Common myeloid progenitor, CD34-positive (primary cell): ENCODE results near the gene LRP1B.
"Not testable (repeated sequence)": the region's sequence is repeated elsewhere in the genome, so short reads cannot be mapped to it uniquely, and the experiment has no call there.

ENCODE experiments used
- CTCF ChIA-PET: fragments of 350-600 bp; sonication (Branson Sonifier 250); formaldehyde crosslinking; loops from one replicate; lab custom pipeline; 2021; ENCODE audit warnings: antibody characterized with exemption; lab: Charles Lee
- POLR2A ChIA-PET: fragments of 350-600 bp; sonication (Branson Sonifier 250); formaldehyde crosslinking; loops from one replicate; lab custom pipeline; 2021; ENCODE audit warnings: antibody characterized with exemption; lab: Charles Lee
- DNase-seq, 3 donors: peaks; one replicate each; pipeline versions ENCODE4 v3.0.0 to v3.0.0-alpha.2; 2013
- H3K27ac ChIP-seq, 2 experiments: 1 replicate in 1 of 2; 2 replicates in 1 of 2; pipeline ENCODE4 v1.7.0; 2013; ENCODE audit warnings: inconsistent platforms in 2 of 2, low read length in 2 of 2, mild to moderate bottlenecking in 2 of 2, low read depth in 1 of 2, moderate library complexity in 1 of 2; ENCODE audit not compliant: severe bottlenecking in 2 of 2, insufficient read depth in 1 of 2, poor library complexity in 1 of 2
- H3K27me3 ChIP-seq, 5 experiments: replicated peaks in 2 of 5; 1 replicate in 3 of 5; 2 replicates in 2 of 5; pipeline versions ENCODE4 v1.6.1 to v1.7.0; 2013; ENCODE audit warnings: low read length in 4 of 5, mild to moderate bottlenecking in 2 of 5, moderate library complexity in 2 of 5, inconsistent platforms in 1 of 5; ENCODE audit not compliant: insufficient read depth in 5 of 5, control insufficient read depth in 4 of 5
- H3K36me3 ChIP-seq, 4 experiments: 1 replicate in 2 of 4; 2 replicates in 2 of 4; pipeline versions ENCODE4 v1.6.1 to v1.7.0; 2013; ENCODE audit warnings: low read length in 3 of 4, control low read depth in 1 of 4, mild to moderate bottlenecking in 1 of 4; ENCODE audit not compliant: control insufficient read depth in 4 of 4, insufficient read depth in 4 of 4
- H3K4me1 ChIP-seq, 4 experiments: 1 replicate in 3 of 4; 2 replicates in 1 of 4; pipeline versions ENCODE4 v1.6.1 to v1.7.1; 2013; ENCODE audit warnings: low read length in 3 of 4, mild to moderate bottlenecking in 3 of 4, control low read depth in 1 of 4, inconsistent platforms in 1 of 4, moderate library complexity in 1 of 4; ENCODE audit not compliant: control insufficient read depth in 4 of 4, insufficient read depth in 4 of 4; ENCODE audit errors: control extremely low read depth in 1 of 4
- H3K4me3 ChIP-seq, 7 experiments: 1 replicate in 4 of 7; 2 replicates in 3 of 7; pipeline versions ENCODE4 v1.5.1 to v1.7.0; 2013; ENCODE audit warnings: mild to moderate bottlenecking in 7 of 7, low read length in 6 of 7, moderate library complexity in 6 of 7, inconsistent platforms in 2 of 7, low read depth in 2 of 7, control low read depth in 1 of 7; ENCODE audit not compliant: insufficient read depth in 4 of 7, control insufficient read depth in 1 of 7; ENCODE audit errors: extremely low read depth in 1 of 7
- H3K9me3 ChIP-seq, 5 experiments: 1 replicate in 4 of 5; 2 replicates in 1 of 5; pipeline versions ENCODE4 v1.6.1 to v1.7.1; 2013; ENCODE audit warnings: low read length in 4 of 5, mild to moderate bottlenecking in 2 of 5, inconsistent platforms in 1 of 5, low read depth in 1 of 5, moderate library complexity in 1 of 5; ENCODE audit not compliant: control insufficient read depth in 4 of 5, insufficient read depth in 2 of 5; ENCODE audit errors: control extremely low read depth in 1 of 5
- WGBS: methylation state at CpG from one replicate; pipeline ENCODE4 v1.1.5; 2013; ENCODE audit not compliant: insufficient coverage; 5-methylcytosine and 5-hydroxymethylcytosine counted together

The LRP1B gene

DNA sequence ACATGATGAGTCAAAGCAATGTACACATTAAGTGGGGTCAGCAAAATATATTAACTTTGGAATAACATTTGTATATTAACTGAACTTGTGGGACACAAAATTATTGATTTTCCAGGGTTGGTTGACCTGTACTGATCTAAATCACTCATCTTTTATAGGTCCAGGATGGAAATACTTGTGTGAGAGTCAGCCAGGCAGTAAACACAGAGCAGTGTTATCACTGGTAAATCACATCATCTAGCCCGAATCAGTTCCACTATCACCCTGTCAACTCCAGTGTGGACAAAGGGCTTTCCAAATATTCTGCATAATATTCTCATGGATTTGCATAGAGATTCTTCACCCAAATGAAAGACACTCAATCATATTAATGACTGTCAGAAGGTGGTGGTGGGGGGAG, 295.7 kb downstream of the LRP1B start:
- Histone ChIP-seq H3K4me1 (no peaks in the 10 kb centered on the region), H3K9me3 (no peaks in the 10 kb centered on the region), H3K36me3 (no peaks in the 10 kb centered on the region), H3K27ac (no peak overlapping the region), H3K4me3 (no peak overlapping the region), H3K27me3 (no peaks in the 10 kb centered on the region)
- WGBS = 100% methylated on average over 1 of the region's 1 CpG
- ChIA-PET POLR2A (no interaction called here), CTCF (no interaction called here)
- DNase-seq = no peak

DNA sequence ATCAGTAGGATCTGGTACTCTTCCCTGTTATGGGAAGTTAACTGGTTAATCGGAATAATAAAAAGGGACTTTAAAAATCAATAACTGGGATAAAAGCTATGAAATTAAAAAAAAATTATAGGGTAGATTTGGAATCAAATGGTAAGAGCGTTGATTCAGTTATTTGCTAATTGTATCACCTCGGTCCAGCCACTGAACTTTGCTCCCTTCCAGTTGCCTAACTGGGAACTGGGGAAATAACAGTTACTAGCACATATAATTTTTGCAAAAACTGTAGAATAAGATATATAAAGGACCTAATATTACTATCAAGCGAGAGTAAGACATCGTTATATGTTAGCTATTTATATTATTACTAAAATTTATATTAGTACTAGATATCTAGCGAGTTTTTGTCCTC, 302.1 kb downstream of the LRP1B start:
- H3K4me1 ChIP-seq = no peaks in the 10 kb centered on the region
- POLR2A ChIA-PET = no interaction called here
- no peak overlapping the region for H3K27ac ChIP-seq
- no peaks in the 10 kb centered on the region for H3K27me3 ChIP-seq
- H3K36me3 ChIP-seq = no peaks in the 10 kb centered on the region
- 100% methylated on average over 2 of the region's 6 CpGs for WGBS
- CTCF ChIA-PET = no interaction called here
- no peak overlapping the region for H3K4me3 ChIP-seq
- H3K9me3 ChIP-seq = no peaks in the 10 kb centered on the region
- DNase-seq = no peak

DNA sequence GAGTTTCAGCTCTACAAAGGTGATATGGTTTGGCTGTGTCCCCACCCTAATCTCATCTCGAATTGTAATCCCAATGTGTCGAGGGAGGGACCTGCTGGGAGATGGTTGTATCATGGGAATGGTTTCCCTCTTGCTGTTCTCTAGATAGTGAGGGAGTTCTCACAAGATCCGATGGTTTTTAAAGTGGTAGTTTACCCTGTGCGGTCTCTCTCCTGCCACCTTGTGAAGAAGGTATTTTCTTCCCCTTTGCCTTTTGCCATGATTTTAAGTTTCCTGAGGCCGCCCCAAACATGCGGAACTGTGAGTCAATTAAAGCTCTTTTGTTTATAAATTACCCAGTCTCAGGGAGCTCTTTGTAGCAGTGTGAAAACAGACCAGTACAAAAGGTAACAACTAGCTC, 306.0 kb downstream of the LRP1B start:
- H3K36me3 ChIP-seq = no peaks in the 10 kb centered on the region
- POLR2A ChIA-PET = no interaction called here
- H3K9me3 ChIP-seq = no peaks in the 10 kb centered on the region
- no peaks in the 10 kb centered on the region for H3K27me3 ChIP-seq
- no peak for DNase-seq
- CTCF ChIA-PET = no interaction called here
- H3K4me3 ChIP-seq = no peak overlapping the region
- no peaks in the 10 kb centered on the region for H3K4me1 ChIP-seq
- WGBS = 88% methylated on average over 3 of the region's 6 CpGs
- no peak overlapping the region for H3K27ac ChIP-seq

DNA sequence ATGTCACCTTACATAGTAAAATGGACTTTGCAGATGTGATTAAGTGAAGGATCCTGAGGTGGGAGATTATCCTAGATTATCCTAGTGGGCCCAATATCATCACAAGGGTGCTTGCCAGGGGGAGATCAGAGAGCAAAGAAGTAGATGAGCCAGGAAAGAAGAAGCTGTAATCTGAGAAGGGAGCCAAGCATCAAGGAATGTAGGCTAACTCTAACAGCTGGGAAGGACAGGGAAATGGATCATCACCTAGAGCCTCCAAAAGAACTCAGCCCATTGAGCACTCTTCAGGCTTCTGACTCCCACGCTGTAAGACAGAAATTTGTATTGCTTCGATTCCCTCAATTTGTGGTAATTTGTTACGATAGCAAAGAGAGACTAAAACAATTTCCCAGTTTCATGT, 309.9 kb downstream of the LRP1B start:
- CTCF ChIA-PET = no interaction called here
- WGBS = 96% methylated on average over 3 of the region's 3 CpGs

DNA sequence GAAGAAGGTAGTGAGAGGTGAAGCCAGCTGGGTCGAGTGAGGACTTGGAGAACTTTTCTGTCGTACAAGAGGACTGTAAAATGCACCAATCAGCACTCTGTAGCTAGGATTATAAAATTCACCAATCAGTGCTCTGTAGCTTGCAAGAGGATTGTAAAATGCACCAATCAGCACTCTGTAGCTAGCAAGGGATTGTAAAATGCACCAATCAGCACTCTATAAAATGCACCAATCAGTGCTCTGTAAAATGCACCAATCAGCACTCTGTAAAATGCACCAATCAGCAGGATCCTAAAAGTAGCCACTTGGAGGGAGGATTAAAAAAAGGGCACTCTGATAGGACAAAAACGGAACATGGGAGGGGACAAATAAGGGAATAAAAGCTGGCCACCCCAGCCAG, 315.5 kb downstream of the LRP1B start:
- POLR2A ChIA-PET, DNase-seq, H3K4me3 ChIP-seq, H3K4me1 ChIP-seq, H3K9me3 ChIP-seq, H3K27me3 ChIP-seq, CTCF ChIA-PET, H3K27ac ChIP-seq, H3K36me3 ChIP-seq: not testable (repeated sequence)
- WGBS = no CpG with 5 or more reads among the region's 3 CpGs

More for the DNA sequence above, 309.9 kb downstream of the LRP1B start:
- POLR2A ChIA-PET = no interaction called here
- Histone ChIP-seq H3K4me1 (no peaks in the 10 kb centered on the region), H3K4me3 (no peak overlapping the region), H3K27ac (no peak overlapping the region), H3K27me3 (no peaks in the 10 kb centered on the region), H3K36me3 (no peaks in the 10 kb centered on the region), H3K9me3 (peaks cover 0 to 2% (median 0%) of the 10 kb centered on the region in 5 experiments)
- DNase-seq = no peak

DNA sequence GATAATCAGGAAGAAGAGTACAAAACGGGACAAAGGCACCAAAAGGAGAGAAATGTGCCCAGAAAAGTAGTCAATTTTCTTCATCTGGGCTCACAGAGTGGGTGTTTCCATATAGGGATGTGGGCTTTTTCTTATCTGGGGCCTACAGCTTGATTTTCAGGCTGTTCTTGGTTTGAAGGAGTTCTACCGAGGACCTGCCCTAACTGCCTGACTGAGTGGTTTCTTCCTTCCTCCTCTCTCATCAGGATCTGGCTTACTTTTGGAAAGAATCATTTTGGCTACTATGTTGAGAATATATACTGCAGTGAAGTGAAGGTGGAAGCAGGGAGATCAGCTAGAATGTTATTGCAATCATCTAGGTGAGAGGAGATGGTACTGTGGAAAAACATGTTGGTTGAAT, 316.7 kb downstream of the LRP1B start:
- no peaks in the 10 kb centered on the region for H3K27me3 ChIP-seq
- H3K36me3 ChIP-seq = no peaks in the 10 kb centered on the region
- H3K4me3 ChIP-seq = no peak overlapping the region
- ChIA-PET CTCF (no interaction called here), POLR2A (no interaction called here)
- H3K9me3 ChIP-seq = peaks cover 0 to 8% (median 4%) of the 10 kb centered on the region in 5 experiments
- no peaks in the 10 kb centered on the region for H3K4me1 ChIP-seq
- WGBS = 38% methylated on average over 2 of the region's 2 CpGs
- no peak overlapping the region for H3K27ac ChIP-seq
- no peak for DNase-seq

DNA sequence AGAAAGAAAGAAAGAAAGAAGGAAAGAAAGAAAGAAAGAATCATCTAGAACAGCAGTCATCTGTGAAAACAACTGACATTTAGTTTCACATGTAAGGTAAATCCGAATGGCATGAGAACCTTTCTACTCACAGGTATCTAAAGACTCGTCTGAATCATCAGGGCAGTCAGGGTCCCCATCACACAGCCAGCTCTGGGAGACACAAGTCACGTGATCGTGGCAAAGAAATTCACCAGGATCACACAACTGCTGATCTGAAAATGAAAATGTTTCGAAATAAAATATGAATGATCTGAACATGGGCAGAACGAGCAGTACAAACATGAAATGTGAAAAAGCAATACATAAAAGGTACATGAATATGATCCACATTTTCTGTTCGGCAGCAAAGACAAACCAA, 320.7 kb downstream of the LRP1B start:
- WGBS = 97% methylated on average over 6 of the region's 7 CpGs
- Histone ChIP-seq H3K27me3 (no peaks in the 10 kb centered on the region), H3K9me3 (peaks cover 0 to 8% (median 2%) of the 10 kb centered on the region in 5 experiments), H3K4me1 (no peaks in the 10 kb centered on the region), H3K36me3 (no peaks in the 10 kb centered on the region), H3K27ac (no peak overlapping the region), H3K4me3 (no peak overlapping the region)
- POLR2A ChIA-PET = no interaction called here
- no peak for DNase-seq
- CTCF ChIA-PET = no interaction called here
